HL-60 (cell line): ENCODE results near the gene PAX5.

ENCODE experiments used
- CTCF ChIP-seq: IDR thresholded peaks from one replicate; pipeline ENCODE4 v1.5.1; 2011; ENCODE audit warnings: low read length, control low read depth, inconsistent platforms; ENCODE audit not compliant: insufficient read depth
- POLR2AphosphoS5 ChIP-seq: IDR thresholded peaks from 2 replicates; pipeline ENCODE4 v1.6.1; 2012; ENCODE audit warnings: low read depth
- SPI1 ChIP-seq: IDR thresholded peaks from 2 replicates; pipeline ENCODE4 v1.6.1; 2012; ENCODE audit warnings: low read depth, mild to moderate bottlenecking, borderline replicate concordance

DNA sequence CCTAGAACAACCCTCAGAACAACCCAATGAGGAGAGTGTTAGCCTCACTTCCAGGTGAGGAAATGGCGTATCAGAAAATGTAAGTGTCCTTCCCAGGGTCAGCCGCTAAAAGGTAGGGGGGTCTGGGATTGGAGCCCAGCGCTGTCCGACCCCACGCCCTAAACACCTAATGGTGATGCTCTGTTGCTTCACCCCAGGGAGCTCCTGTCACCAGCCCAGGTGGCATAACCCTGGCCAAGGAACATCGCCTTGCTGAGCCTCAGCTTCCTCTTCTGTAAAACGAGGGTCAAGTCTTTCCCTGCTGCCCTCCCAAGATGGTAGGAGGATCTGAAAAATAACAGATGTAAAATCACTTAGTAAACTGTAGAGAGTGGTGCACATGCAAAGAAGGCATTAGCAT, 132.5 kb downstream of the PAX5 start:
- TF ChIP-seq CTCF = no peak
- TF ChIP-seq POLR2AphosphoS5 = no peak
- no peak for TF ChIP-seq SPI1
